Epidermal melanocyte (primary cell): Measurements from ENCODE around the gene CDH23.

Experiments used
- DNase-seq: peaks from one replicate; pipeline ENCODE4 v3.0.0; 2011; ENCODE audit warnings: low spot score; ENCODE audit not compliant: insufficient read length

CDH23 gene

GRCh38 chr10:71534568-71535194, 138.0 kb downstream of the CDH23 start:
- no peak for DNase-seq

GRCh38 chr10:71536332-71536731, 139.6 kb downstream of the CDH23 start:
- no peak for DNase-seq

- no peak for DNase-seq
Observed at GRCh38 chr10:71537125-71537524, 140.4 kb downstream of the CDH23 start.

GRCh38 chr10:71537681-71538080, 141.0 kb downstream of the CDH23 start:
- DNase-seq: no peak

GRCh38 chr10:71538608-71539260, 142.0 kb downstream of the CDH23 start:
- no peak for DNase-seq

GRCh38 chr10:71539442-71540118, 142.9 kb downstream of the CDH23 start:
- no peak for DNase-seq

- DNase-seq: no peak
Observed at GRCh38 chr10:71542478-71542877, 145.8 kb downstream of the CDH23 start.

- no peak for DNase-seq
Observed at GRCh38 chr10:71543608-71544170, 147.0 kb downstream of the CDH23 start.

- no peak for DNase-seq
Observed at GRCh38 chr10:71545001-71545400, 148.3 kb downstream of the CDH23 start.

GRCh38 chr10:71546220-71546619, 149.5 kb downstream of the CDH23 start:
- DNase-seq: no peak

- no peak for DNase-seq
Observed at GRCh38 chr10:71547312-71547711, 150.6 kb downstream of the CDH23 start.

- no peak for DNase-seq
Observed at GRCh38 chr10:71547876-71548846, 151.4 kb downstream of the CDH23 start.

- DNase-seq: no peak
Observed at GRCh38 chr10:71549766-71550533, 153.2 kb downstream of the CDH23 start.

- DNase-seq: no peak
Observed at GRCh38 chr10:71550628-71551027, 153.9 kb downstream of the CDH23 start.

- no peak for DNase-seq
Observed at GRCh38 chr10:71551970-71552369, 155.2 kb downstream of the CDH23 start.

GRCh38 chr10:71553432-71553831, 156.7 kb downstream of the CDH23 start:
- no peak for DNase-seq

GRCh38 chr10:71554671-71555070, 158.0 kb downstream of the CDH23 start:
- no peak for DNase-seq

- no peak for DNase-seq
Observed at GRCh38 chr10:71555087-71555723, 158.5 kb downstream of the CDH23 start.

- no peak for DNase-seq
Observed at GRCh38 chr10:71555724-71556119, 159.0 kb downstream of the CDH23 start.

- no peak for DNase-seq
Observed at GRCh38 chr10:71558991-71559390, 162.3 kb downstream of the CDH23 start.
